SH-SY5Y (cell line): ENCODE results near the gene METTL8.

Experiments
- GATA2 ChIP-seq: IDR thresholded peaks from 2 replicates; pipeline ENCODE4 v1.6.1; 2011; ENCODE audit warnings: mild to moderate bottlenecking, low read depth, low read length
- GATA3 ChIP-seq: IDR thresholded peaks from 2 replicates; pipeline ENCODE4 v1.6.1; 2011; ENCODE audit warnings: low read depth, mild to moderate bottlenecking, low read length, moderate library complexity

DNA sequence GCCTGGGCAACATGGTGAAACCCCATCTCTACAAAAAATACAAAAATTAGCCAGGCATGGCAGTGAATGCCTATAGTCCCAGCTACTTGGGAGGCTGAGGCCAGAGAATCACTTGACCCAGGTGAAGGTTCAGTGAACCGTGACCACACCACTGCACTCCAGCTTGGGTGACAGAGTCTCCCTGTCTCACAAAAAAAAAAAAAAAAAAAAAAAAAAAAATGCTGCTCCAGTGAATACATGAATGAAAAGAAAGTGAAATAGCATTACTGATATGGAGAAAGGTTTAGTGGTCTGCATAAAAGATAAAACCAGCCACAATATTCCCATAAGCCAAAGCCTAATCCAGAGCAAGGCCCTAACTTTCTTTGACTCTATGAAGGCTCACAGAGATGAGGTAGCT, 44.5 kb downstream of the METTL8 start:
- no peak for TF ChIP-seq GATA2
- TF ChIP-seq GATA3 = no peak
